Measurements from ENCODE around the gene IGF2. TPM values are rescaled to one million over a fixed set of nuclear protein-coding genes. Genes with fewer than 3 reads are reported as not detected.

The IGF2 gene
- total RNA-seq, 1 donor from 2014 or later, result 21.5 TPM

DNA sequence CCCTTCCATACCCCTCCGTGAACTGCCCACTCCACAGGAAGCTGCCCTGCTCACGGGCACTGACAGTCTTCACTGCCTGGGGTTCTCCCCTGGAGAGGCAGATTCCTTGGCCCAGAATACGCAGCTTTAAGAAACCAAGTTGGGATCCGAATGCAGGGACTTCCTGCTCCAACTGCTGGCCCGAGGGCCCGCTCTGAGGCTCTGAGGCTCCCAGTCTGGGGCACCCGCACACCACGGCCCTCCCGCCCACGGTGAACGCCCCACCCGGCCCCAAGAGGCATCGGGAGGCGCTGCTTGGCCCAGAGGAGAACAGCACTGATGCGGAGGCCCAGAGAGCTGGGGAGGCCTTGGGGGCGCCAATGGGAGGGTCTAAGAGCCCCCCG, 42.3 kb downstream of the IGF2 start:
- Mint-ChIP-seq H3K27ac (ENCODE audit: unreplicated experiment) (no peak overlapping the region), H3K36me3 (ENCODE audit: unreplicated experiment) (peaks cover 5% of the 10 kb centered on the region), H3K9me3 (ENCODE audit: unreplicated experiment) (peaks cover 3% of the 10 kb centered on the region), H3K27me3 (ENCODE audit: unreplicated experiment) (peaks cover 5% of the 10 kb centered on the region), H3K4me1 (ENCODE audit: low read depth, unreplicated experiment) (no peaks in the 10 kb centered on the region), H3K4me3 (ENCODE audit: unreplicated experiment) (no peak overlapping the region)
- DNase-seq, result no peak
- TF ChIP-seq CTCF (IDR thresholded peaks at IDR 0.05; ENCODE audit: partially characterized antibody, unreplicated experiment), result no peak

DNA sequence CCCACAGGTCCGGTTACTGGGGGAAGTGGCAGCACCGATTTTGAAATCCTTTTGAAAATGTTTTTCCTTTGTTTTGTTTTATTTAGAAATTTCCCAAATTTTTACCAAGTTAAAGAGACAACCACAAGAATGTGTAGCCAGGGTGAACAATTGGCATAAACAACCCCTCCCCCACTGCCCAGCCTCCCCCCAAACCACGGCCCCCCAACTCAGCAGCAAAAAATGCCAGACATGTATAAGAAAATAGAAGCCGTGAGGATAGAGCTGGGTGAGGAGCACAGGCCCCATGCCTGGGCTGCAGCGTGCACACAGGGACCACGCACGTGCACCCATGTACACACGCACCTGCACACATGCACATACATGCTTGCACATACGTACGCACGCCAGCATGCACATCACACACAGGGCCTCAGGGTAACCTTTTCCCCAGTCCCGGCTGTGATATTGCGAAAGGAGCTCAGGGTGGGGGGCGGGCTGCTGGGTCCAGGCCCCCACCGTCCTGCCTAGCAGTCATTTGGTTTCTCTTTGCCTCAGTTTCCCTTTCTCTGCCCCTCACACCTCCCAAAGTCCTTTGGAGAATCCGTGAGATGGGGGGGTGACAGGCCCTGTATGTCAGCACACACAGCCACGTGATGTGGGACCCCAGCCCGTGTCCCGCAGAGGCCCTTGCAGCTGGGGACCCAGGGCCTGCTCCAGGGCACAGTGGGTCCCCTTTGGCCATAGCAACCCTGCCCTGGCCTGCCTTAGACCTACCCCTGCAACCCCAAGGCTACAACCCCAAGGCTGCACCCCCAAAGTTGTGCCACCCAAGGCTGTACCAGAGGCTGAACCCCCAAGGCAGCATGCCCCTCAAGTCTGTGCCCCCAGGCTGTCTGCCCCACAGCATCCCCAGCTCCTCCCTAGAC, 42.9 kb downstream of the IGF2 start:
- Mint-ChIP-seq H3K4me1 (ENCODE audit: low read depth, unreplicated experiment) (no peaks in the 10 kb centered on the region), H3K27me3 (ENCODE audit: unreplicated experiment) (peaks cover 5% of the 10 kb centered on the region), H3K4me3 (ENCODE audit: unreplicated experiment) (no peak overlapping the region), H3K9me3 (ENCODE audit: unreplicated experiment) (no peaks in the 10 kb centered on the region), H3K36me3 (ENCODE audit: unreplicated experiment) (peaks cover 5% of the 10 kb centered on the region), H3K27ac (ENCODE audit: unreplicated experiment) (no peak overlapping the region)
- no peak for TF ChIP-seq CTCF (IDR thresholded peaks at IDR 0.05; ENCODE audit: partially characterized antibody, unreplicated experiment)
- DNase-seq, result no peak

- DNase-seq, result no peak
- no peaks in the 10 kb centered on the region for H3K9me3 Mint-ChIP-seq (ENCODE audit: unreplicated experiment)
- H3K36me3 Mint-ChIP-seq (ENCODE audit: unreplicated experiment), result peaks cover 5% of the 10 kb centered on the region
- no peak for TF ChIP-seq CTCF (IDR thresholded peaks at IDR 0.05; ENCODE audit: partially characterized antibody, unreplicated experiment)
- H3K27ac Mint-ChIP-seq (ENCODE audit: unreplicated experiment), result no peak overlapping the region
- no peak overlapping the region for H3K4me3 Mint-ChIP-seq (ENCODE audit: unreplicated experiment)
- no peaks in the 10 kb centered on the region for H3K4me1 Mint-ChIP-seq (ENCODE audit: low read depth, unreplicated experiment)
- H3K27me3 Mint-ChIP-seq (ENCODE audit: unreplicated experiment), result peaks cover 5% of the 10 kb centered on the region
These were observed 43.6 kb downstream of the IGF2 start for GRCh38 chr11:2095542-2095941.

DNA sequence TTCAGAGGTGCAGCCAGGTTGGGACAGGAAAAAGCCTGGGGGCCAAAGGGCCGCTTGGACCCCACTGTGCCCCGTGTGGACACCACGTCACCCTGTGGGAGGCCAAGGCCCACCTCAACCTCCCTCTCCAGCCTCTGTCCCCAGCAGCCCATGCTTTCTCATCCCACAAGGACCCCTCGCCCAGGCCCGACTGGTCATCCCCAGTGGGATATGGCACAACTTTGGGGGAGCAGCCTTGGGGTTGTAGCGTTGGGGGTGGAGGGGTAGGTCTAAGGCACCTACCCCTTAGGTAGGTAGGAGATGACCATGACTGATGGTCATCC, 44.0 kb downstream of the IGF2 start:
- DNase-seq, result no peak
- no peak for TF ChIP-seq CTCF (IDR thresholded peaks at IDR 0.05; ENCODE audit: partially characterized antibody, unreplicated experiment)
- Mint-ChIP-seq H3K4me1 (ENCODE audit: low read depth, unreplicated experiment) (no peaks in the 10 kb centered on the region), H3K27me3 (ENCODE audit: unreplicated experiment) (peaks cover 5% of the 10 kb centered on the region), H3K36me3 (ENCODE audit: unreplicated experiment) (peaks cover 5% of the 10 kb centered on the region), H3K9me3 (ENCODE audit: unreplicated experiment) (no peaks in the 10 kb centered on the region), H3K27ac (ENCODE audit: unreplicated experiment) (no peak overlapping the region), H3K4me3 (ENCODE audit: unreplicated experiment) (no peak overlapping the region)
